Activated CD4-positive, alpha-beta T cell treated with anti-CD3 and anti-CD28 coated beads, Interleukin-2, amount 50 U/mL, for 48 hours (primary cell): ENCODE data around the gene GALNT9.

ENCODE experiments used
- DNase-seq, 2 experiments: peaks; one replicate each; pipeline ENCODE4 v3.0.0-alpha.2; 2020

The GALNT9 gene

DNA sequence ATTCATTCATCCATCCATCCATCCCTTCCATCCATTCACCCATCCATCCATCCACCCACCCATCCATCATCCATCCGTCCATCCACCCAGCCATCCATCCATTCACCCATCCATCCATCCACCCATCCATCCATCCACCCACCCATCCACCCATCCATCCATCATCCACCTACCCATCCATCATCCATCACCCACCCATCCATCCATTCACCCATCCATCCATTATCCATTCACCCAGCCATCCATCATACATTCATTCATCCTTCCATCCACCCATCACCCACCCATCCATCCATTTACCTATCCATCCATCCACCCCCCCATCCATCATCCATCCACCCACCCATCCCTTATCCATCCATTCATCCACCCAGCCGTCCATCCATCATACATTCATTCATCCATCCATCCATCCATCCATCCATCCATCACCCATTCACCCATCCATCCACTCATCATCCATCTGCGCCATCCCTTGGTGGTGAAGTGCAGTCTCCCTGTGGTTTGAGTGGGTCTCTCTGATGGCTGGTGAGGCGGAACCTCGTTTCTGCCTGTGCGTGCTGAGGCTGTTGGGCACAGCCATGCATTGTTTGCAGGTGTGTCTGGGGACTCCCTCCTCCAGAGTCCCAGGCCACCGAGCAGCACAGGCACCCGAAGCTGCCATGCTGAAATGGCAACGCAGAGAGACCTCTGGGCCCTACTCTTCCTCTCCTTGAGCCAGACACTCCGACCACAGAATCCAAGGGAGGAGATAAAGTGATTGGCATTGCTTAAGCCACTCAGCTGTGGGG lies 162.4 kb downstream of the GALNT9 start:
- DNase-seq: no peak

GRCh38 chr12:132166093-132166492 lies 163.3 kb downstream of the GALNT9 start:
- no peak for DNase-seq

DNA sequence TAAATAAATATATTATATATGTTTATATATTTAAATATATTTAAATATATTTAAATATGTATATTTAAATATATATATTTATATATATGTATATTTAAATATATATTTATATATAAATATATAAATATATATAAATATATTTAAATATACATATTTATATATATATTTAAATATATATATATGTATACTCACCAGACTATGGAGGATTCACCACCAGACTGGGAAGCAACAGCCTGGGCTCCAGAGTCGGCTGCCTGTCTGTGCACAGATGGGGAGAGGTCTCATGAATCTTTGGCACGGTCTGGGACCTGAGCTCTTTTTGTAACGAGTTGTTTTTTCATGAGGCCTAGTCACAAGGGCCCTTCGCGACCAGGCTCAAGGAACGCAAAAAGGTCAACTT lies 163.8 kb downstream of the GALNT9 start:
- no peak for DNase-seq

GRCh38 chr12:132164426-132164825 lies 165.0 kb downstream of the GALNT9 start:
- no peak for DNase-seq

DNA sequence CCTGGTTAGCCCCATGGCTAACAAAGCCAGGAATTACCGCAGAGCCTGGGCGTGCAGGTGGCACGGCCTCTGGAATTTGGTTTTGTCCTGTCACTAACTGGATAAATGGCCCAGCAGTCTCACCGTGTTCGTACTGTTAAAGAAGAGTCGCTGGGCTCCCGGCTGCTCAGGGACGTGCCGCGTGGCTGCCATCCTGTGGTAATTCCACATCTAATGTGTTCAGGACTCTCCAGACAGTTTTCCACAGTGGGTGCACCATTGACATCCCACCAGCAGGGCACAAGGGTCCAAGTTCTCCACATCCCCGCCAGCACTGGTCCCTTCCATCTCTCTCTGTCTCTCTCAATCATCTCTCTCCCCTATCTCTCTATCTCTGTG lies 165.5 kb downstream of the GALNT9 start:
- DNase-seq: no peak

- DNase-seq: no peak
These were observed 166.1 kb downstream of the GALNT9 start for GRCh38 chr12:132163041-132163910.

DNA sequence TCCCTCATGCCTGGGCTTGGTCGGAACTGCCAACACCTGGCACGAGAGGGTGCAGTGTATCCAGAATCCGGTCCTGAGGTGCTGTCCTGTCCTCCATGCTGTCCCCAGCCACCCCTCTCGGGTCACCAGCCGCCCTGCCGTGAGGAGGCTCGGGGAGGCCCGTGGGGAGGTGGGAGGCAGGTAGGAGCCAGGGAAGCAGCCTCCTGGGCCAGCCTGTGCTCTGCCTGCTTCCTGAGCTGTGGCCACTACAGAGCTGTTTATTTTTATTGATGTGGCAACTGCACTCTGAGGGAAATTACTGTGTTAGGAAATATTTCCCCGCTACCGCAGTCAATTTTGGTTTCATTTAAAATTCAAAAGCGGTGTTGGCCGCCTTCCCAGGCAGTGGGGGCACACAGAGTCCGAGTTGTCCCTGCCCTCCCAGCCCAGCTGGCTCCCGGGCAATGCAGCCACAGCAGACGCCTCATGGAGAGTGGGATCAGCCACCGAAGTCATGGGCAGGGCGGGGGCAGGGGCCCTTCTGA lies 166.8 kb downstream of the GALNT9 start:
- DNase-seq: no peak

DNA sequence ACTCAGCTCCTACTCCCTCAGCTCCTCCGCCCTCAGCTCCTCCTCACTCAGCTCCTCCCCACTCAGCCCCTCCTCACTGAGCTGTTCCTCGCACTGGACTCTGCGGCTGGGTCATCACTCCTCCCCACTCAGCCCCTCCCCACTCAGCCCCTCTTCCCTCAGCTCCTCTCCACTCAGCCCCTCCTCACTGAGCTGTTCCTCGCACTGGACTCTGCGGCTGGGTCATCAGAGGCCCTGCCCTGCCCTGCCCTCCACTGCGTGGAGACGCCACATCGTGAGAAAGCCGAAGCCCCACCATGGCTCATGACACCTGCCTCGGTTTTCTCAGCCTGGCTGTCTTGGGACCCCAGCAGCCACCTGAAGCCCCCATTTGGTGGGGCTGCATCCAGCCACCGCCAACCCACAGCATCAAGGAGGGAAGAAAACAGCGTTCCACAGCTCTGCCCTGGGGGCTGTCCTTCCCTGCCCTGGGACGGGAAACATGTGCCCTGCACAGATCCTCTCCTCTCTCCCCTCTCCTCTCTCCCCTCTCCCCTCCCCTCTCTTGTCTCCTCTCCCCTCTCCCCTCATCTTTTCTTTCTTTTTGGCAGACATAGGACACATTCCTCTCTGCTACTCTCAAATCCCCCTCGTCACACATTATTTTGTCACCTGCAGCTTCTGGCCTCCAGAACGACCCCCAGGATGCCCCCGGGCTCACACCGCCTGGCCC lies 167.4 kb downstream of the GALNT9 start:
- no peak for DNase-seq

DNA sequence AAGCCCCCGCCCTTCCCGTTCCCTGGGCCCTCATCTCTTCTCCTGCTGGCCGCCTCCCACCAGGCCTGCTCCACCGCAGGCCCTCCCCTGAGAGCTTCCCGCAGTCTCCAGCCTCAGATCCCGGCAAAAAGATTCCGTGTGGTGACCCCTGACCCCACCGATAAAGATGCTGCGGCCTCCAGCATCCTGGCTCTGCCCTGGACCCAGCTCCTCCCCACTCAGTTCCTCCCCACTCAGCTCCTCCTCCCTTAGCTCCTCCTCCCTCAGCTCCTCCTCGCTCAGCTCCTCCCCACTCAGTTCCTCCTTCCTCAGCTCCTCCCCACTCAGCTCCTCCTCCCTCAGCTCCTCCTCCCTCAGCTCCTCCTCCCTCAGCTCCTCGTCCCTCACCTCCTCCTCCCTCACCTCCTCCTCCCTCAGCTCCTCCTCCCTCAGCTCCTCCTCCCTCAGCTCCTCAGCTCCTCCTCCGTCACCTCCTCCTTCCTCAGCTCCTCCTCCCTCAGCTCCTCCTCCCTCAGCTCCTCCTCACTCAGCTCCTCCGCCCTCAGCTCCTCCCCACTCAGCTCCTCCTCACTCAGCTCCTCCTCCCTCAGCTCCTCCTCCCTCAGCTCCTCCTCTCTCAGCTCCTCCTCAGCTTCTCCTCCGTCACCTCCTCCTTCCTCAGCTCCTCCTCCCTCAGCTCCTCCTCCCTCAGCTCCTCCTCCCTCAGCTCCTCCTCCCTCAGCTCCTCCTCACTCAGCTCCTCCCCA lies 168.2 kb downstream of the GALNT9 start:
- DNase-seq: no peak

DNA sequence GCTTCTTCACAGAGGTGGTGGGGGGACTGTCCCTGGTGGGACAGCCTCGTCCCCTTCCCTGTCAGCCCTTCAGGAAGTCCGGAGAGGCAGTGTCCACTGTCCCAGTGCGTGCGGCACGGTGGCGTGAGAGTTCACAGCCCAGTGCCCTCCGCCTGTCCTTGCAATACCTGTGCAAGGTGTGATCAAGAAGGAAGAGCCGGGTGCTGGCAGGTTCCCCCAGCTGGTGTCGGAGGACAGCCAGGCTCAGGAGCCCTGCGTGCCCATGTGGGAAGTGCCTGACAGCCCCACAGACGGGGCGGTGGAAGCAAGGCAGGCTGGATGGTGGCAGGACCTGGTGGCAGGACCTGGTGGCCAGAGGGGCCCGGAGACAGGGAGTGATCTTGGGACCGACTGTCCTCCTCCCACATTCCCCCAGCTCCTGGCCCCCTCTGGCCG lies 168.8 kb downstream of the GALNT9 start:
- no peak for DNase-seq

GRCh38 chr12:132160016-132160415 lies 169.4 kb downstream of the GALNT9 start:
- DNase-seq: no peak

DNA sequence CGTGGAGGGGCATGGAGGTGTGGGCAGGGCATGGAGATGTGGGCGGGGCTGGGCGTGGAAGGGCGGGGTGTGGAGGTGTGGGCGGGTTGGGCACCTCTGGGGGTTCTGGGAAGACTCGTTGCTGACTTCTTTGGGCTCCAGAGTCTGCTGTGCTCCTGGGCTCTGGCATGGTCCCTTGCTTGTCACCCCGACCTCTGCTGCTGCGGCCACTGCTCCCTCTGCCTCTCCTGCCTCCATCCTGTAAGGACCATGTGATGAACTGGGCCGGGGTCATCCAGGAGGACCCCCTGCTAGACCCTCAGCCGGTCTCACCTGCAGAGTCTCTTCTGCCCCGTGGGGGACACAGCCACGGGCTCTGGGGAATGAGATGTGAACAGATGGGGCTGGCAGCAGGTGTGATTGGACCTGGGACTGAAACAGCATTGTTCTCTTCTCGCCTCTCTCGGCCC lies 169.8 kb downstream of the GALNT9 start:
- DNase-seq: no peak

- no peak for DNase-seq
These were observed 170.5 kb downstream of the GALNT9 start for GRCh38 chr12:132158677-132159554.

GRCh38 chr12:132157733-132158409 lies 171.5 kb downstream of the GALNT9 start:
- DNase-seq: no peak

DNA sequence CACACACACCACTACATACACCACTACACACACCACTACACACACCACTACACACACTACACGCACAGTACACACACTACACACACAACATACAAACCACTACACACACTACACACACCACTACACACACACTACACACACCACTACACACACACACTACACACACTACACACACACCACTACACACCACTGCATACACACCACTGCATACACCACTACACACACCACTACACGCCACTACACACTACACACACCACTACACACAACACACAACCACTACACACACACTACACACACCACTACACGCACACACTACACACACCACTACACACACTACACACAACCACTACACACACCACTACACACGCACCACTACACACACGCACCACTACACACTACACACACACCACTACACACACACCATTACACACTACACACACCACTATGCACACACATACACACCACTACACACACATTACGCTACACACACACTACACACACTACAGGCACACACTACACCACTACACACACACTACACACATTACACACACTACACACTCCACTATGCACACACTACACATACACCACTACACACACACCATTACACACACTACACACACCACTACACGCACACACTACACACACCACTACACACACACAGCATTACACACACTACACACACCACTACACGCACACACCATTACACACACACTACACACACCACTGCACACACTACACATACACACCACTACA lies 172.6 kb downstream of the GALNT9 start:
- no peak for DNase-seq

DNA sequence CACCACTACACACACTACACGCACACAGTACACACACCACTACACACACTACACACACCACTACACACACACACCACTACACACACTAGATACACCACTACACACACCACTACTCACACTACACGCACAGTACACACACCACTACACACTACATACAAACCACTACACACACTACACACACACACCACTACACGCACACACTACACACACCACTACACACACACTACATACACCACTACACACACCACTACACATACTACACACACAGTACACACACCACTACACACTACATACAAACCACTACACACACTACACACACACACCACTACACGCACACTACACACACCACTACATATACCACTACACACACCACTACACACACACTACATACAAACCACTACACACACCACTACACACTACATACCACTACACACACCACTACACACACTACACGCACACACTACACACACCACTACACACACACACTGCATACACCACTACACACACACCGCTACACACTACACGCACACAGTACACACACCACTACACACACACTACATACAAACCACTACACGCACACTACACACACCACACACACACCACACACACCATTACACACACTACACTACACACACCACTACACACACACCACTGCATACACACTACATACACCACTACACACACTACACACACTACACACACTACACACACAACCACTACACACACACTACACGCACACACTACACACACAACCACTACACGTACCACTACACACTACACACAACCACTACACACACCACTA lies 173.4 kb downstream of the GALNT9 start:
- DNase-seq: no peak

- DNase-seq: no peak
These were observed 174.2 kb downstream of the GALNT9 start for GRCh38 chr12:132154941-132155770.

DNA sequence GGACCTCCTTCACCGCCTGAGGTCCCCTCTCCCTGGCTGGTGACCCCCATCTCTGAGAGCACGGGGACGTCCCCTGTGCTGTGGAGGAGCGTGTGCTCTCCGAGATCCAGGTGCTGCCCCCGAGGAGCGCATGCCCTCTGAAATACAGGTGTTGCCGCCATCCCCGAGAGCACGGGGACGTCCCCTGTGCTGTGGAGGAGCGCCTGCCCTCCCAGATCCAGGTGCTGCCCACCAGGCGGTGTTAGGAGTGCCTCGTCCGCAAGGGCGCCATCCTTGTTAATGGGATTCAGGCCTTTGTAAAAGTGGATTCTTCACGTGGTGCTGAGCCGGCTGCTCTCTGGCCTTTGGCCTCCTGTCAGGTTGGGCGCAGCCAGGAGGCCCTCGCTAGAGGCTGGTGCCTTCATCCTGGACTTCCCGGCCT lies 175.0 kb downstream of the GALNT9 start:
- no peak for DNase-seq
